Right atrium auricular region (tissue), 2 donors: ENCODE data around the gene LCOR. TPM values are rescaled to one million over a fixed set of nuclear protein-coding genes. Genes with fewer than 3 reads are reported as not detected.
"Not testable (repeated sequence)": the region's sequence is repeated elsewhere in the genome, so short reads cannot be mapped to it uniquely, and the experiment has no call there.

ENCODE experiments used
- DNase-seq: peaks from one replicate; pipeline ENCODE4 v3.0.0-alpha.2; 2019; ENCODE audit warnings: low spot score
- H3K27ac ChIP-seq, 2 donors: fragments of 200-600 bp; sonication (generic); 1 replicate in 1 of 2; 2 replicates in 1 of 2; pipeline ENCODE4 v1.5.1; 2016 to 2019
- H3K27me3 ChIP-seq, 2 donors: fragments of 200-600 bp; sonication (generic); one replicate each; pipeline versions ENCODE4 v1.5.1 to v1.6.0; 2017 to 2019
- H3K36me3 ChIP-seq: fragments of 200-600 bp; sonication (generic); one replicate; pipeline ENCODE4 v1.5.1; 2016
- H3K4me1 ChIP-seq, 2 donors: fragments of 200-600 bp; sonication (generic); one replicate each; pipeline versions ENCODE4 v1.5.1 to v1.6.0; 2017 to 2019
- H3K4me3 ChIP-seq, 2 donors: fragments of 200-600 bp; sonication (generic); 1 replicate in 1 of 2; 2 replicates in 1 of 2; pipeline ENCODE4 v1.5.1; 2017 to 2019; ENCODE audit warnings: mild to moderate bottlenecking in 1 of 2, moderate library complexity in 1 of 2
- H3K9me3 ChIP-seq, 2 donors: fragments of 200-600 bp; sonication (generic); one replicate each; pipeline ENCODE4 v1.5.1; 2019
- CTCF ChIP-seq, 2 donors: fragments of 200-600 bp; sonication (generic); IDR thresholded peaks; one replicate each; pipeline ENCODE4 v1.5.1; 2019; ENCODE audit warnings: antibody characterized with exemption in 2 of 2
- total RNA-seq, 2 donors: library from RNA; depleted of rRNA; stranded (reverse); fragments of >200 nt; gene quantifications; one replicate each; pipeline ENCODE4 v1.1.0, GENCODE V29; 2016

LCOR gene
- total RNA-seq, 2 donors from 2014 or later: 10.2 to 12.2 TPM

- Histone ChIP-seq H3K4me1 (no peaks in the 10 kb centered on the region), H3K27me3 (no peaks in the 10 kb centered on the region), H3K27ac (no peak overlapping the region), H3K36me3 (no peaks in the 10 kb centered on the region), H3K9me3 (no peaks in the 10 kb centered on the region), H3K4me3 (no peak overlapping the region)
- TF ChIP-seq CTCF (IDR thresholded peaks at IDR 0.05): no peak
- no peak for DNase-seq
Observed at GRCh38 chr10:96930469-96930868, 98.4 kb downstream of the LCOR start.

- no peaks in the 10 kb centered on the region for H3K36me3 ChIP-seq
- no peak for TF ChIP-seq CTCF (IDR thresholded peaks at IDR 0.05)
- H3K27ac ChIP-seq: no peak overlapping the region
- no peak for DNase-seq
- no peaks in the 10 kb centered on the region for H3K27me3 ChIP-seq
- H3K4me3 ChIP-seq: no peak overlapping the region
- H3K4me1 ChIP-seq: no peaks in the 10 kb centered on the region
- no peaks in the 10 kb centered on the region for H3K9me3 ChIP-seq
Observed at GRCh38 chr10:96935148-96935547, 103.0 kb downstream of the LCOR start.

GRCh38 chr10:96935810-96936209 lies 103.7 kb downstream of the LCOR start:
- no peaks in the 10 kb centered on the region for H3K36me3 ChIP-seq
- no peak for DNase-seq
- no peak overlapping the region for H3K27ac ChIP-seq
- H3K9me3 ChIP-seq: no peaks in the 10 kb centered on the region
- no peak overlapping the region for H3K4me3 ChIP-seq
- no peak for TF ChIP-seq CTCF (IDR thresholded peaks at IDR 0.05)
- H3K4me1 ChIP-seq: no peaks in the 10 kb centered on the region
- H3K27me3 ChIP-seq: no peaks in the 10 kb centered on the region

GRCh38 chr10:96943161-96943560 lies 111.1 kb downstream of the LCOR start:
- H3K4me3 ChIP-seq, H3K4me1 ChIP-seq, H3K27ac ChIP-seq, DNase-seq, H3K27me3 ChIP-seq, H3K36me3 ChIP-seq, H3K9me3 ChIP-seq: not testable (repeated sequence)

GRCh38 chr10:96947036-96947435 lies 114.9 kb downstream of the LCOR start:
- peak overlapping the region in 1 of 2 donors; percentile 46 for H3K27ac ChIP-seq
- H3K9me3 ChIP-seq: no peaks in the 10 kb centered on the region
- H3K4me1 ChIP-seq: peaks cover 0 to 4% of the 10 kb centered on the region in 2 donors
- H3K36me3 ChIP-seq: peaks cover under 1% of the 10 kb centered on the region
- H3K27me3 ChIP-seq: no peaks in the 10 kb centered on the region
- no peak overlapping the region for H3K4me3 ChIP-seq
- TF ChIP-seq CTCF (IDR thresholded peaks at IDR 0.05): no peak
- no peak for DNase-seq

- peaks cover 4% of the 10 kb centered on the region for H3K36me3 ChIP-seq
- no peak overlapping the region for H3K4me3 ChIP-seq
- H3K4me1 ChIP-seq: peaks cover 0 to 4% of the 10 kb centered on the region in 2 donors
- no peaks in the 10 kb centered on the region for H3K27me3 ChIP-seq
- no peak for DNase-seq
- no peak for TF ChIP-seq CTCF (IDR thresholded peaks at IDR 0.05)
- H3K27ac ChIP-seq: no peak overlapping the region
- no peaks in the 10 kb centered on the region for H3K9me3 ChIP-seq
Observed at GRCh38 chr10:96949039-96949683, 117.1 kb downstream of the LCOR start.
